Bronchial smooth muscle cell (primary cell): ENCODE data around the gene IRF2BPL. TPM values are rescaled to one million over a fixed set of nuclear protein-coding genes. Genes with fewer than 3 reads are reported as not detected.

ENCODE experiments used
- total RNA-seq: library from RNA; depleted of rRNA; stranded (reverse); fragments of >200 nt; gene quantifications from 2 replicates; pipeline ENCODE4 v1.2.1, GENCODE V29; 2014

IRF2BPL gene
- 25.5 and 29.5 TPM in 2 replicates for total RNA-seq

GRCh38 chr14:77028384-77029231 is at the start of gene IRF2BPL:
TSS of gene IRF2BPL (minus strand) at chr14:77028708. CDS start at chr14:77027792, 916 bp downstream.

Other genes with a start within 250 kb of the IRF2BPL start
- gene ANGEL1, start 215.8 kb downstream of the IRF2BPL start, total RNA-seq = 4.1 TPM in 2 replicates
- gene LRRC74A, start 202.3 kb downstream of the IRF2BPL start, total RNA-seq = not detected in 2 replicates
- 4.6 and 5.0 TPM in 2 replicates for gene CIPC, start 69.5 kb upstream of the IRF2BPL start, total RNA-seq
- gene ZDHHC22, start 113.1 kb upstream of the IRF2BPL start, total RNA-seq = not detected in 2 replicates
- 0.32 TPM in 1 of 2 replicates, not detected in the other for gene TMEM63C, start 153.1 kb upstream of the IRF2BPL start, total RNA-seq
- gene NGB, start 242.5 kb upstream of the IRF2BPL start, total RNA-seq = not detected in 2 replicates